WTC11 (cell line): ENCODE data around the gene VAV2. TPM values are rescaled to one million over a fixed set of nuclear protein-coding genes. Genes with fewer than 3 reads are reported as not detected.

Experiments
- ATAC-seq: fragments of 200-7000 bp; cut with Tn5 transposase; 2 replicates; pipeline ENCODE4 v1.10.0; 2021; ENCODE audit warnings: mild to moderate bottlenecking, moderate library complexity
- CTCF ChIA-PET: fragments of 300-600 bp; sonication (Branson Sonifier 250); formaldehyde crosslinking; loops from one replicate; lab custom pipeline; 2021; ENCODE audit warnings: antibody characterized with exemption; lab: Charles Lee
- POLR2A ChIA-PET: fragments of 350-600 bp; sonication (Branson Sonifier 250); formaldehyde crosslinking; loops from one replicate; lab custom pipeline; 2021; ENCODE audit warnings: antibody characterized with exemption; lab: Charles Lee
- DNase-seq: peaks from one replicate; pipeline ENCODE4 v3.0.0; 2021; ENCODE audit warnings: low spot score
- H3K27ac Mint-ChIP-seq: 2 replicates; pipeline ENCODE4 v1.8.0; 2021; ENCODE audit warnings: mixed read lengths
- H3K27me3 Mint-ChIP-seq: 2 replicates; pipeline ENCODE4 v1.8.0; 2021; ENCODE audit warnings: low read depth, mild to moderate bottlenecking, moderate library complexity, mixed read lengths
- H3K36me3 Mint-ChIP-seq: 2 replicates; pipeline ENCODE4 v1.8.0; 2021; ENCODE audit warnings: mixed read lengths
- H3K4me1 Mint-ChIP-seq: 2 replicates; pipeline ENCODE4 v1.8.0; 2022; ENCODE audit warnings: mixed read lengths
- H3K4me3 Mint-ChIP-seq: 2 replicates; pipeline ENCODE4 v1.8.0; 2021; ENCODE audit warnings: mild to moderate bottlenecking, moderate library complexity, mixed read lengths
- H3K9me3 Mint-ChIP-seq: 2 replicates; pipeline ENCODE4 v1.8.0; 2021; ENCODE audit warnings: mixed read lengths
- FOXJ3 ChIP-seq: sonication (generic); formaldehyde crosslinking; IDR thresholded peaks from 2 replicates; pipeline ENCODE4 v1.9.0; 2021; ENCODE audit warnings: missing genetic modification reagents, mild to moderate bottlenecking, borderline replicate concordance
- GABPB1 ChIP-seq: sonication (generic); formaldehyde crosslinking; IDR thresholded peaks from 2 replicates; pipeline ENCODE4 v1.8.1; 2023; ENCODE audit warnings: mild to moderate bottlenecking, missing genetic modification reagents
- GTF2I ChIP-seq: fragments of 250-450 bp; sonication (Bioruptor Pico); conservative IDR thresholded peaks from 2 replicates; pipeline ENCODE4 v1.4.0; 2021; ENCODE audit warnings: mild to moderate bottlenecking
- RORB ChIP-seq: fragments of 250-450 bp; sonication (Bioruptor Pico); IDR thresholded peaks from 2 replicates; pipeline ENCODE4 v1.9.0; 2021; ENCODE audit warnings: mild to moderate bottlenecking
- SMAD3 ChIP-seq: sonication (generic); formaldehyde crosslinking; IDR thresholded peaks from 2 replicates; pipeline ENCODE4 v1.8.0; 2022; ENCODE audit warnings: missing genetic modification reagents, mild to moderate bottlenecking, borderline replicate concordance
- ZNF232 ChIP-seq: sonication (generic); formaldehyde crosslinking; IDR thresholded peaks from 2 replicates; pipeline ENCODE4 v1.8.0; 2022; ENCODE audit warnings: mild to moderate bottlenecking, missing genetic modification reagents
- total RNA-seq: library from RNA; stranded (reverse); gene quantifications from 3 replicates; pipeline ENCODE4 v1.2.3, GENCODE V29; 2021
- TF ChIP-seq, protein P1 (sequence below): sonication (generic); formaldehyde crosslinking; IDR thresholded peaks from 2 replicates; pipeline ENCODE4 v1.8.0; 2022; ENCODE audit warnings: missing genetic modification reagents

VAV2 gene
- total RNA-seq, 1 experiment from 2014 or later, result 39.7 TPM

DNA sequence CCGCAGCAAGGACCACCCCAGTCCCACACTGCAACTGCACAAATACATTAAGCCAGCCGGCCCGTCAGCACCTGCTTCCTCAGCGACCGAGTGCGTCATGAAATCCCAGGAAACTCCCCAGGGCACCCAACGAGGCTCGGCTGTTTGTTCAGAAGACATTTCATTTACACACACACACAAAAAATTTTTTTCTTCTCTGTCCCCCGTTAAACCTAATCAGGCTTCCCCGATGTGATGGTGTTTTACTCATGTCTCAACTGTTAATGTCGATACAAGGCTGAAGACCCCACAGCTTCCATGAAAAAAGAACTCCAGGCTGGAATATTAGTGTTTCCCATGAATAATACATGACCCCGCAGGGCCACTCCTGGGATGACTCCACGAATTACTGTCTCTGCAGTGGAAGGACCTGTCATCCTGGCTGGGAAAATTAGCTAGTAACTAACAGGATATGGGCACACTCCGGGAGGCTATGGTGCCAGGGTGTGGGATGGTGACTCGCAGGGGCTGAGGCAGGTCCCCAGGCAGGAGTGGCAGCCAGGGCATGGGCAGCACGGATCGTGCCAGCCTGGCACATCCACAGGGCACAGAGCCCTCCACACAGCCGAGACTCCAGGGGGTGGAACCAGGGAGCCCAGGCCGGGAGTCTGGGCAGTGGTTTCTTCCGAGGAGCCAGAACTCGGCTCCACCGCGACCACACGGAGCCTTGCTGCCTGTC, 102.4 kb downstream of the VAV2 start:
- 0 out of 2 replicates have a peak, but pooled peaks cover 2% of the 10 kb centered on the region for H3K36me3 Mint-ChIP-seq
- ATAC-seq (no peak), DNase-seq (no peak)
- peaks cover 50% of the 10 kb centered on the region for H3K4me1 Mint-ChIP-seq
- peak overlapping the region; percentile 13; the same call in 1 of the 2 replicates for H3K27ac Mint-ChIP-seq
- 0 out of 2 replicates have a peak, but pooled peaks cover 6% of the 10 kb centered on the region for H3K9me3 Mint-ChIP-seq
- H3K4me3 Mint-ChIP-seq, result no peak overlapping the region
- ChIA-PET POLR2A (no interaction called here), CTCF (interaction anchor here (1.0 to 1.4 kb wide), 2 partner anchors 66 to 108 kb away, joined by 3 read pairs; no protein-coding TSS in a partner anchor)
- no peaks in the 10 kb centered on the region for H3K27me3 Mint-ChIP-seq
- TF ChIP-seq SMAD3, result no peak

DNA sequence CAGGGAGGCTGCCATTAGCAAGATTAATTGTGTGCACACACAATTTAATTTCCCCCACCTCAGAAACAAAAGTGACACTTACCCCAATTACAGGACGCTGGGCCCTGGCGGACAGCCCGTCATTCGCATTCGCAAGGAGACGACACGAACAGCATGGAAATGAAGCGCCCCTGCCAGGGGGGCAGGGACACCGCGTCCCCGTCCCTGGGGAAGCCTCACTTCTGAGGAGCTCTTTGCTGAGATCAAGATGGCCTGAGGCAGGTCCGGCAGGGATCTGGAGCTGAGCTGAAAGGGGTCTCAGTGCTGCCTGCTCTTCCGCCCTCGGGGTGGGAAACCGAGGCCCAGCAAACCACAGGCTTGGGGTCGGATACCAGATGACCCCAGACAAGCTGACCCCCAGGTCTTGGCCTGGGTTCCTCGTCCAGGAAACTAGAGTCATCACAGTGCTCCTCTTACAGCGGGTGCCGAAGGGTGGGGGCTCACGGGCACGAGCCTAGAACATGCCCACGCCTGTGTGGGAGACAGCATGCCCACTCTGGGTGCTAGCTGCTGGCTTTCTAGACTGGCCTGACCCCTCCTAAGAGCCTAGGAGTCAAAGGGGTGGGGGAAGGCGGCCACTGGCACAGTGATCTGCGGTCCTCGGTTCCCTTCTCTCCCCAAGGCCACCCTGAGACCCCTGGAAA, 103.2 kb downstream of the VAV2 start:
- POLR2A ChIA-PET, result no interaction called here
- no peak for TF ChIP-seq FOXJ3
- TF ChIP-seq, protein P1, sequence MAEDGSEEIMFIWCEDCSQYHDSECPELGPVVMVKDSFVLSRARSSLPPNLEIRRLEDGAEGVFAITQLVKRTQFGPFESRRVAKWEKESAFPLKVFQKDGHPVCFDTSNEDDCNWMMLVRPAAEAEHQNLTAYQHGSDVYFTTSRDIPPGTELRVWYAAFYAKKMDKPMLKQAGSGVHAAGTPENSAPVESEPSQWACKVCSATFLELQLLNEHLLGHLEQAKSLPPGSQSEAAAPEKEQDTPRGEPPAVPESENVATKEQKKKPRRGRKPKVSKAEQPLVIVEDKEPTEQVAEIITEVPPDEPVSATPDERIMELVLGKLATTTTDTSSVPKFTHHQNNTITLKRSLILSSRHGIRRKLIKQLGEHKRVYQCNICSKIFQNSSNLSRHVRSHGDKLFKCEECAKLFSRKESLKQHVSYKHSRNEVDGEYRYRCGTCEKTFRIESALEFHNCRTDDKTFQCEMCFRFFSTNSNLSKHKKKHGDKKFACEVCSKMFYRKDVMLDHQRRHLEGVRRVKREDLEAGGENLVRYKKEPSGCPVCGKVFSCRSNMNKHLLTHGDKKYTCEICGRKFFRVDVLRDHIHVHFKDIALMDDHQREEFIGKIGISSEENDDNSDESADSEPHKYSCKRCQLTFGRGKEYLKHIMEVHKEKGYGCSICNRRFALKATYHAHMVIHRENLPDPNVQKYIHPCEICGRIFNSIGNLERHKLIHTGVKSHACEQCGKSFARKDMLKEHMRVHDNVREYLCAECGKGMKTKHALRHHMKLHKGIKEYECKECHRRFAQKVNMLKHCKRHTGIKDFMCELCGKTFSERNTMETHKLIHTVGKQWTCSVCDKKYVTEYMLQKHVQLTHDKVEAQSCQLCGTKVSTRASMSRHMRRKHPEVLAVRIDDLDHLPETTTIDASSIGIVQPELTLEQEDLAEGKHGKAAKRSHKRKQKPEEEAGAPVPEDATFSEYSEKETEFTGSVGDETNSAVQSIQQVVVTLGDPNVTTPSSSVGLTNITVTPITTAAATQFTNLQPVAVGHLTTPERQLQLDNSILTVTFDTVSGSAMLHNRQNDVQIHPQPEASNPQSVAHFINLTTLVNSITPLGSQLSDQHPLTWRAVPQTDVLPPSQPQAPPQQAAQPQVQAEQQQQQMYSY (CRISPR knock-in tag), result no peak
- Mint-ChIP-seq H3K36me3 (0 out of 2 replicates have a peak, but pooled peaks cover 2% of the 10 kb centered on the region), H3K4me1 (peaks cover 49% of the 10 kb centered on the region), H3K27ac (peak overlapping the region; percentile 95), H3K27me3 (no peaks in the 10 kb centered on the region), H3K9me3 (0 out of 2 replicates have a peak, but pooled peaks cover 6% of the 10 kb centered on the region), H3K4me3 (no peak overlapping the region)
- ATAC-seq, result no peak
- CTCF ChIA-PET, result interaction anchor here (1.0 kb wide), 1 partner anchor 107 kb away, joined by 3 read pairs; no protein-coding TSS in a partner anchor
- DNase-seq, result no peak

GRCh38 chr9:133888048-133888808, 103.9 kb downstream of the VAV2 start:
- CTCF ChIA-PET, result interaction anchor here (0.7 kb wide), 1 partner anchor 13 kb away, joined by 3 read pairs; no protein-coding TSS in a partner anchor
- Mint-ChIP-seq H3K4me1 (peaks cover 50% of the 10 kb centered on the region), H3K9me3 (0 out of 2 replicates have a peak, but pooled peaks cover 6% of the 10 kb centered on the region), H3K36me3 (0 out of 2 replicates have a peak, but pooled peaks cover 2% of the 10 kb centered on the region), H3K27me3 (no peaks in the 10 kb centered on the region), H3K27ac (peak overlapping the region; percentile 95), H3K4me3 (no peak overlapping the region)
- ATAC-seq (no peak), DNase-seq (no peak)
- POLR2A ChIA-PET, result no interaction called here
- TF ChIP-seq GABPB1 (0 out of 2 replicates have a peak, but pooled peaks have one; percentile 47), GTF2I (CRISPR knock-in tag) (no peak)

GRCh38 chr9:133887540-133888047, 104.5 kb downstream of the VAV2 start:
- Mint-ChIP-seq H3K4me1 (peaks cover 51% of the 10 kb centered on the region), H3K4me3 (no peak overlapping the region), H3K36me3 (0 out of 2 replicates have a peak, but pooled peaks cover 2% of the 10 kb centered on the region), H3K27me3 (no peaks in the 10 kb centered on the region), H3K27ac (peak overlapping the region; percentile 95), H3K9me3 (0 out of 2 replicates have a peak, but pooled peaks cover 6% of the 10 kb centered on the region)
- CTCF ChIA-PET, result interaction anchor here (0.9 to 1.6 kb wide), 2 partner anchors 11 to 106 kb away, joined by 3 to 4 read pairs; no protein-coding TSS in a partner anchor
- POLR2A ChIA-PET, result no interaction called here
- no peak for ATAC-seq
- no peak for DNase-seq
- TF ChIP-seq ZNF232 (0 out of 2 replicates have a peak, but pooled peaks have one; percentile 8), RORB (CRISPR knock-in tag) (no peak)
